GM21717 (cell line): ENCODE data around the gene INKA2.
"Not testable (repeated sequence)": the region's sequence is repeated elsewhere in the genome, so short reads cannot be mapped to it uniquely, and the experiment has no call there.

Source experiments
- ATAC-seq: cut with Tn5 transposase; IDR thresholded peaks from one replicate; pipeline ENCODE4 v1.9.1; 2021; ENCODE audit warnings: mild to moderate bottlenecking, moderate library complexity; ENCODE audit not compliant: unreplicated experiment

INKA2 gene

GRCh38 chr1:111751906-111752575 is 12.8 kb upstream of the INKA2 start:
- no peak for ATAC-seq

GRCh38 chr1:111750856-111751255 is 11.7 kb upstream of the INKA2 start:
- ATAC-seq = no peak

- ATAC-seq = no peak
These were observed 10.4 kb upstream of the INKA2 start for GRCh38 chr1:111749628-111750027.

- no peak for ATAC-seq
These were observed 8.8 kb upstream of the INKA2 start for GRCh38 chr1:111747947-111748346.

- ATAC-seq = peak; percentile 48
These were observed 8.1 kb upstream of the INKA2 start for GRCh38 chr1:111747282-111747734.

GRCh38 chr1:111746614-111746999 is 7.4 kb upstream of the INKA2 start:
- no peak for ATAC-seq

- ATAC-seq = no peak
These were observed 6.7 kb upstream of the INKA2 start for GRCh38 chr1:111745675-111746613.

- ATAC-seq = no peak
These were observed 4.5 kb upstream of the INKA2 start for GRCh38 chr1:111743679-111744101.

GRCh38 chr1:111742938-111743549 is 3.8 kb upstream of the INKA2 start:
- ATAC-seq = no peak

GRCh38 chr1:111742292-111742691 is 3.1 kb upstream of the INKA2 start:
- not testable (repeated sequence) for ATAC-seq

- ATAC-seq = no peak
These were observed 950 bp upstream of the INKA2 start for GRCh38 chr1:111739925-111740765.

GRCh38 chr1:111738436-111739193 is 580 bp downstream of the INKA2 start:
- peak; percentile 40 for ATAC-seq

- ATAC-seq = no peak
These were observed 1.1 kb downstream of the INKA2 start for GRCh38 chr1:111738133-111738435.

- no peak for ATAC-seq
These were observed 1.7 kb downstream of the INKA2 start for GRCh38 chr1:111737216-111738132.

- ATAC-seq = no peak
These were observed 2.5 kb downstream of the INKA2 start for GRCh38 chr1:111736548-111737215.

- ATAC-seq = no peak
These were observed 3.2 kb downstream of the INKA2 start for GRCh38 chr1:111735858-111736544.

GRCh38 chr1:111735321-111735720 is 3.9 kb downstream of the INKA2 start:
- ATAC-seq = no peak

GRCh38 chr1:111734856-111735255 is 4.3 kb downstream of the INKA2 start:
- no peak for ATAC-seq
